PC-9 (cell line): Measurements from ENCODE around the gene SARS2. TPM values are rescaled to one million over a fixed set of nuclear protein-coding genes. Genes with fewer than 3 reads are reported as not detected.

Source experiments
- BruUV-seq: library from RNA; stranded (reverse); fragments of 400-500 nt; replicated peaks from 2 replicates; lab custom pipeline; 2021; lab: Mats Ljungman, UMichigan
- CTCF ChIA-PET: fragments of 300-600 bp; sonication (Branson Sonifier 250); formaldehyde crosslinking; loops from one replicate; lab custom pipeline; 2022; ENCODE audit warnings: antibody characterized with exemption; lab: Charles Lee
- POLR2A ChIA-PET: fragments of 300-600 bp; sonication (Branson Sonifier 250); formaldehyde crosslinking; loops from one replicate; lab custom pipeline; 2022; ENCODE audit warnings: antibody characterized with exemption; ENCODE audit not compliant: unreplicated experiment; lab: Charles Lee
- DNase-seq, 2 experiments: peaks; one replicate each; pipeline versions ENCODE4 v3.0.0 to v3.0.0-alpha.2; 2015 to 2022; ENCODE audit warnings: mixed read lengths in 1 of 2
- H2AFZ ChIP-seq: fragments of 200-600 bp; sonication (generic); 2 replicates; pipeline ENCODE4 v1.8.1; 2017; ENCODE audit warnings: antibody characterized with exemption
- H3F3A ChIP-seq: fragments of 200-600 bp; sonication (generic); 2 replicates; pipeline ENCODE4 v1.8.1; 2017; ENCODE audit warnings: antibody characterized with exemption, mild to moderate bottlenecking, low read depth; ENCODE audit not compliant: insufficient read depth
- H3K27ac ChIP-seq: fragments of 200-600 bp; sonication (generic); 2 replicates; pipeline ENCODE4 v1.6.1; 2016; ENCODE audit warnings: mixed run types
- H3K27me3 ChIP-seq: fragments of 200-600 bp; sonication (generic); 2 replicates; pipeline ENCODE4 v1.6.1; 2016; ENCODE audit warnings: low read depth, mixed run types; ENCODE audit not compliant: insufficient read depth
- H3K36me3 ChIP-seq: fragments of 200-600 bp; sonication (generic); 2 replicates; pipeline ENCODE4 v1.6.1; 2016; ENCODE audit warnings: low read depth, mixed run types
- H3K4me1 ChIP-seq: fragments of 200-600 bp; sonication (generic); replicated peaks from 2 replicates; pipeline ENCODE4 v1.6.1; 2016; ENCODE audit warnings: mixed run types; ENCODE audit not compliant: insufficient read depth
- H3K4me2 ChIP-seq: fragments of 200-600 bp; sonication (generic); 2 replicates; pipeline ENCODE4 v1.6.1; 2017; ENCODE audit warnings: mixed run types
- H3K4me3 ChIP-seq: fragments of 200-600 bp; sonication (generic); 2 replicates; pipeline ENCODE4 v1.6.1; 2016; ENCODE audit warnings: mixed run types
- H3K79me2 ChIP-seq: fragments of 200-600 bp; sonication (generic); 2 replicates; pipeline ENCODE4 v1.6.1; 2017; ENCODE audit warnings: low read depth, mixed run types
- H3K9me2 ChIP-seq: fragments of 200-600 bp; sonication (generic); 2 replicates; pipeline ENCODE4 v1.8.1; 2017; ENCODE audit warnings: mild to moderate bottlenecking; ENCODE audit not compliant: insufficient read depth
- H3K9me3 ChIP-seq: fragments of 200-600 bp; sonication (generic); 2 replicates; pipeline ENCODE4 v1.8.1; 2016; ENCODE audit warnings: low read depth; ENCODE audit not compliant: insufficient read depth
- H4K20me1 ChIP-seq: fragments of 200-600 bp; sonication (generic); 2 replicates; pipeline ENCODE4 v1.8.1; 2017; ENCODE audit not compliant: insufficient read depth
- EZH2 ChIP-seq: fragments of 200-600 bp; sonication (generic); IDR thresholded peaks from 2 replicates; pipeline ENCODE4 v1.8.0; 2017; ENCODE audit warnings: antibody characterized with exemption, low read depth
- intact Hi-C: fragments of 100-400 bp; cut with micrococcal nuclease; formaldehyde crosslinking; loops from one replicate; pipeline ENCODE4 v1.10.0; 2022; ENCODE audit not compliant: unreplicated experiment
- total RNA-seq: library from RNA; stranded (reverse); gene quantifications from 2 replicates; pipeline ENCODE4 v1.2.3, GENCODE V29; 2021
- TF ChIP-seq, protein P1 (sequence below): fragments of 200-600 bp; sonication (generic); conservative IDR thresholded peaks from 2 replicates; pipeline ENCODE4 v1.6.1; 2017; ENCODE audit warnings: mixed run types, antibody characterized with exemption, mild to moderate bottlenecking, moderate library complexity

The SARS2 gene
- total RNA-seq, 1 experiment from 2014 or later, result 33.7 TPM

DNA sequence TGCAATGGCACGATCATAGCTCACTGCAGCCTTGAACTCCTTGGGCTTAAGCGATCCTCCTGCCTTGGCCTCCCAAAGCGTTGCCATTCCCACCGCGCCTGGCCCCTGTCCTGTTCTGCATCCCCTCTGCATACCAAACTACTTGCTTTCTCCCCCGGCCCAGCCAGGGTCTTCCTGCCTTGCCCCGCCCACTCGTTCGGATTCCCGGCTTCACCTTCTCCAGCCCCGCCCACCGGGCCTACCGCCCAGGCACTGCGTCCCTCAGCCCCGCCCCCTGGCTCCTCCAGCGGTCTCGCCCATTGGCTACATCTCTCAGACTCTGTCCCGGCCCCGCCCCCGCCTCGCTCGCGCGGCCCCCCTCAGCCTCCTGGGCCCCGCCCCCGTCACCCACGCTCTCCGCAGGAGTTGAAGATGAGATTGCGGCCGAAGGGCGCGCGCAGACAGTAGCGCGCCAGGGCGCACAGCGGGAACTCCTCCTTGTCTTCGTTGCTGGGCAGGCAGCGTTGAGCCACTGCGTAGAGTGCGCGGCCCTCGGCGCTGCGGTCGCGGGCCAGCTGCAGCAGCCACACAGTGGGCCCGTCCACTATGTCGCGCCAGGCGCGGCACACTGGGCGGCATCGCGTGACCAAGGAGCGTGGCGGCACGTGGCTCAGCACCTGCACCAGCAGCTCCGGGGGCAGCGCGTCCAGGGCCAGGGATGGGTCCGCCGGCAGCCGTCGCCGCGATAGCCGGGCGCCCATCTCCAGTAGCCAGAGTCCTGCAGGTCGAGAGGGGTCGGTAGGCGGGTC, 19.2 kb upstream of the SARS2 start:
- Histone ChIP-seq H3K9me2 (no peaks in the 10 kb centered on the region), H3F3A (peaks cover 8% of the 10 kb centered on the region), H3K4me3 (peak overlapping the region; percentile 50; the same call in 1 of the 2 replicates), H3K27me3 (no peaks in the 10 kb centered on the region), H3K79me2 (no peaks in the 10 kb centered on the region), H3K9me3 (no peaks in the 10 kb centered on the region), H3K4me2 (peak overlapping the region; percentile 73), H3K27ac (no peak overlapping the region), H4K20me1 (no peaks in the 10 kb centered on the region), H3K36me3 (no peaks in the 10 kb centered on the region), H2AFZ (no peak overlapping the region), H3K4me1 (no peaks in the 10 kb centered on the region)
- BruUV-seq, result no TSS peak
- intact Hi-C loops, result loop anchor here (5.0 kb wide), 1 partner anchor 432 kb away; no protein-coding TSS in a partner anchor
- ChIA-PET CTCF (no interaction called here), POLR2A (no interaction called here)
- DNase-seq, result peak; percentile 64 to 91
- TF ChIP-seq EZH2, result no peak
- TF ChIP-seq, protein P1, sequence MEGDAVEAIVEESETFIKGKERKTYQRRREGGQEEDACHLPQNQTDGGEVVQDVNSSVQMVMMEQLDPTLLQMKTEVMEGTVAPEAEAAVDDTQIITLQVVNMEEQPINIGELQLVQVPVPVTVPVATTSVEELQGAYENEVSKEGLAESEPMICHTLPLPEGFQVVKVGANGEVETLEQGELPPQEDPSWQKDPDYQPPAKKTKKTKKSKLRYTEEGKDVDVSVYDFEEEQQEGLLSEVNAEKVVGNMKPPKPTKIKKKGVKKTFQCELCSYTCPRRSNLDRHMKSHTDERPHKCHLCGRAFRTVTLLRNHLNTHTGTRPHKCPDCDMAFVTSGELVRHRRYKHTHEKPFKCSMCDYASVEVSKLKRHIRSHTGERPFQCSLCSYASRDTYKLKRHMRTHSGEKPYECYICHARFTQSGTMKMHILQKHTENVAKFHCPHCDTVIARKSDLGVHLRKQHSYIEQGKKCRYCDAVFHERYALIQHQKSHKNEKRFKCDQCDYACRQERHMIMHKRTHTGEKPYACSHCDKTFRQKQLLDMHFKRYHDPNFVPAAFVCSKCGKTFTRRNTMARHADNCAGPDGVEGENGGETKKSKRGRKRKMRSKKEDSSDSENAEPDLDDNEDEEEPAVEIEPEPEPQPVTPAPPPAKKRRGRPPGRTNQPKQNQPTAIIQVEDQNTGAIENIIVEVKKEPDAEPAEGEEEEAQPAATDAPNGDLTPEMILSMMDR, result no peak

DNA sequence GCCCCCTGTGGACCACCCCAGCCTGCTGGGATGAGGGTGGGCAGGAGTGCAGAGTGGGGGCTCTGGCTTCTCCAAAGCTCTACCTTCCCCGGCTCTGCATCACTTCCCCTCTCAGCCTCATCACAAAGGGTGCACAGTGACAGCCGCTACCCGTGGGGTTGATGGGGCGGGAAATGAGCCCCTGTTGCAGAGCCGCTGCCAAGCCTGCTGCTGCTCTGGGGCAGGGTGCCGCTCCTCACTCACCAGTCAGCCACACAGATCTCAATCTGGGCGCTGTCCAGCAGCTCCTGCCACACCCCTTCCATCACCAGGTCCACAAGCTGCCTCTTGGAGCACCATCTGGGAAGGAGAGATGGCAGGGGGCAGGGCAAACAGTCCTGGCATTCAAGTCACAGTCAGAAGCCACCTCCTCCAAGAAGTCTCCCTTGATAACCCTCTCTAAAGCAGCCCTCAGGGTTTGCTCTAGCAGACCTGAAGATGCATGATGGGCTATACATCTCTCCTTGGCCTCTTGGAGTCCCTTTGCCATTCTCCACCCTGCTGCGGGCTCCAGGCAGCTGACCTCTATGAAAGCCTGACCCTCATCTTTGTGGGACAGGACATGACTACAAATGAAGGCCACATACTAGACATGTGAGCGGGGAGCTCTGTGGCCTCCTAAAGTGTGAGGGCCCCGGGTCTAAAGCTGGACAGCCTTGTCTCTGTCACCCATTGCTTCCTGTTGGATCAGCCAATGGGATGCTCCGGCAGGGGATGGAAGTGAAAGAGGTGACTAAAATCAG, 15.9 kb upstream of the SARS2 start:
- Histone ChIP-seq H3K4me2 (no peak overlapping the region), H3K27me3 (no peaks in the 10 kb centered on the region), H3K9me2 (no peaks in the 10 kb centered on the region), H4K20me1 (no peaks in the 10 kb centered on the region), H3K4me1 (no peaks in the 10 kb centered on the region), H2AFZ (no peak overlapping the region), H3K9me3 (no peaks in the 10 kb centered on the region), H3K79me2 (no peaks in the 10 kb centered on the region), H3K36me3 (no peaks in the 10 kb centered on the region), H3K27ac (no peak overlapping the region), H3K4me3 (no peak overlapping the region), H3F3A (peaks cover 8% of the 10 kb centered on the region)
- no peak for DNase-seq
- no TSS peak for BruUV-seq
- intact Hi-C loops, result no loop called here
- CTCF ChIA-PET, result no interaction called here
- no peak for TF ChIP-seq EZH2
- TF ChIP-seq, protein P1, result no peak
- POLR2A ChIA-PET, result no interaction called here

DNA sequence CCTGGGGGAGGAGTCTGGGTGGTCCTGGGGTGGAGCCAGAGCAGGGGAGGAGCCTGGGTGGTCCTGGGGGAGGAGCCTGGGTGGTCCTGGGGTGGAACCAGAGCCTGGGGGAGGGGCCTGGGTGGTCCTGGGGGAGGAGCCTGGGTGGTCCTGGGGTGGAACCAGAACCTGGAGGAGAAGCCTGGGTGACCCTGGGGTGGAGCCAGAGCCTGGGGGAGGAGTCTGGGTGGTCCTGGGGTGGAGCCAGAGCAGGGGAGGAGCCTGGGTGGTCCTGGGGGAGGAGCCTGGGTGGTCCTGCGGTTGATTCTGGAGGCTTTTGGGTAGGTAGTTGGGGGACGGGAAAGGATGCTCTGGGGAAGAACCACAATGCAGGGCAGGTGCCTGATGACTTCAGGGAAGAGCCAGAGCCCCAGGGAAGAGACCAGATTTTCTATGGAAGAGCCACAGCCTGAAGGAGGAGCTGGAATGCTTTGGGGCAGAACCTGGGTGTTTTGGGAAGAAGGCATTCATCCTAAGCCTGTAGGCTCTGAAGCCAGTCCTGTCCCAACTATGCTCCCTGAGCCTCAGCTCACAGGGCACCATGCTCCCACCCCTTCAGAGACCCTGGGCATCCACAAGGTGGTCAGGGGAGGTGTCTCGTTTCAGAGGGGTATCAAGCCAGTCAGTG, 15.1 kb upstream of the SARS2 start:
- no peak overlapping the region for H3K27ac ChIP-seq
- no TSS peak for BruUV-seq
- H3F3A ChIP-seq, result peaks cover 8% of the 10 kb centered on the region; the same call in 1 of the 2 replicates
- H3K27me3 ChIP-seq, result no peaks in the 10 kb centered on the region
- H2AFZ ChIP-seq, result no peak overlapping the region
- DNase-seq, result no peak
- intact Hi-C loops, result no loop called here
- no peaks in the 10 kb centered on the region for H4K20me1 ChIP-seq
- no peak overlapping the region for H3K4me2 ChIP-seq
- H3K9me2 ChIP-seq, result no peaks in the 10 kb centered on the region
- no peaks in the 10 kb centered on the region for H3K9me3 ChIP-seq
- no peaks in the 10 kb centered on the region for H3K36me3 ChIP-seq
- H3K4me3 ChIP-seq, result no peak overlapping the region
- no peaks in the 10 kb centered on the region for H3K79me2 ChIP-seq
- TF ChIP-seq, protein P1, result no peak
- no peak for TF ChIP-seq EZH2
- ChIA-PET CTCF (no interaction called here), POLR2A (no interaction called here)
- H3K4me1 ChIP-seq, result no peaks in the 10 kb centered on the region
